ENCODE data around the gene FKBP6. TPM values are rescaled to one million over a fixed set of nuclear protein-coding genes. Genes with fewer than 3 reads are reported as not detected.
"Not testable (repeated sequence)": the region's sequence is repeated elsewhere in the genome, so short reads cannot be mapped to it uniquely, and the experiment has no call there.

The FKBP6 gene
- polyA plus RNA-seq, 1 experiment: not detected

DNA sequence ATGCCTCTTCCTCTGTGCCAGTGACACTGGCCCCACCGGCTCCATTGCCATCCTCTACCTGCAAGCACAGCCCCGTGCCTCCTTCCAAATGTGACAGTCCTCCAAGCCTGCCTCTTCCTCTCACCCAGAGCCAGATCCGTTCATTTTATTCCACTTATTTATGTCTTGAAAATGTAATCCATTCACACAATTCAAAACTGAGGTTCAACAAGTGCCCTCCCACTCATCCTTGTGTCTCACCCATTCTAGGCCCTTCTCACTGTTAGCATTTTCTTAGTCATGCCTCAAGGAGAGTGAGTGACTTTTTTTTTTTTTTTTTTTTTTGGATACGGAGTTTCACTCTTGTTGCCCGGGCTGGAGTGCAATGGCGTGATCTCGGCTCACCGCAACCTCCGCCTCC is 41.7 kb downstream of the FKBP6 start:
- Histone ChIP-seq H3K27me3 (ENCODE audit: control insufficient read depth, insufficient read depth, low read length) (no peaks in the 10 kb centered on the region; the same call in 1 of the 2 replicates), H3K36me3 (ENCODE audit: control insufficient read depth, insufficient read depth, low read length) (no peaks in the 10 kb centered on the region), H3K4me3 (ENCODE audit: low read depth, low read length) (no peak overlapping the region)
- TF ChIP-seq, protein P1, sequence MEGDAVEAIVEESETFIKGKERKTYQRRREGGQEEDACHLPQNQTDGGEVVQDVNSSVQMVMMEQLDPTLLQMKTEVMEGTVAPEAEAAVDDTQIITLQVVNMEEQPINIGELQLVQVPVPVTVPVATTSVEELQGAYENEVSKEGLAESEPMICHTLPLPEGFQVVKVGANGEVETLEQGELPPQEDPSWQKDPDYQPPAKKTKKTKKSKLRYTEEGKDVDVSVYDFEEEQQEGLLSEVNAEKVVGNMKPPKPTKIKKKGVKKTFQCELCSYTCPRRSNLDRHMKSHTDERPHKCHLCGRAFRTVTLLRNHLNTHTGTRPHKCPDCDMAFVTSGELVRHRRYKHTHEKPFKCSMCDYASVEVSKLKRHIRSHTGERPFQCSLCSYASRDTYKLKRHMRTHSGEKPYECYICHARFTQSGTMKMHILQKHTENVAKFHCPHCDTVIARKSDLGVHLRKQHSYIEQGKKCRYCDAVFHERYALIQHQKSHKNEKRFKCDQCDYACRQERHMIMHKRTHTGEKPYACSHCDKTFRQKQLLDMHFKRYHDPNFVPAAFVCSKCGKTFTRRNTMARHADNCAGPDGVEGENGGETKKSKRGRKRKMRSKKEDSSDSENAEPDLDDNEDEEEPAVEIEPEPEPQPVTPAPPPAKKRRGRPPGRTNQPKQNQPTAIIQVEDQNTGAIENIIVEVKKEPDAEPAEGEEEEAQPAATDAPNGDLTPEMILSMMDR (IDR thresholded peaks at IDR 0.05; ENCODE audit: insufficient read depth, low read depth, low read length): no peak
- CTCF ChIA-PET: no interaction called here
- POLR2A ChIA-PET: no interaction called here
- no peak for DNase-seq (ENCODE audit: low read depth)

DNA sequence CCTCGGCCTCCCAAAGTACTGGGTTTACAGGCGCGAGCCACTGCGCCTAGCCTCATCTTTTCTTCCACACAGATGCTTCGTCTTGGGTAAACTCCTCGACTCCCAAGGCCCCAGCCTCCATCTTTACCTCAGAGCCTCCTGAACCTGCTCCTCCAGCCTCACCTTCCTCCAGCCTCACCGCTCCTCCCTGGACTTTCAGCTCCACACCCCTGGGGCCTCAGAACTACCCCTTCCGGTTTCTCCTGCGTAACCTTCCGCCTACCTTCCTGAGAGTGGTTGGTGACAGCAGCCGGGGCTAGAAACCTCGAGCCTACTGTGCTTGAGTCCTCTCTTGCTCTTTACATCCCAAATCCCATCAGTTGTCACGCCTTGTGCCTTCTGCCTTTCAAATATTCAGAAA is 45.8 kb downstream of the FKBP6 start:
- TF ChIP-seq, protein P1 (IDR thresholded peaks at IDR 0.05; ENCODE audit: insufficient read depth, low read depth, low read length): no peak
- H3K36me3 ChIP-seq (ENCODE audit: control insufficient read depth, insufficient read depth, low read length): no peaks in the 10 kb centered on the region
- POLR2A ChIA-PET: no interaction called here
- DNase-seq (ENCODE audit: low read depth): no peak
- CTCF ChIA-PET: no interaction called here
- no peak overlapping the region for H3K4me3 ChIP-seq (ENCODE audit: low read depth, low read length)
- H3K27me3 ChIP-seq (ENCODE audit: control insufficient read depth, insufficient read depth, low read length): peaks cover 7% of the 10 kb centered on the region

DNA sequence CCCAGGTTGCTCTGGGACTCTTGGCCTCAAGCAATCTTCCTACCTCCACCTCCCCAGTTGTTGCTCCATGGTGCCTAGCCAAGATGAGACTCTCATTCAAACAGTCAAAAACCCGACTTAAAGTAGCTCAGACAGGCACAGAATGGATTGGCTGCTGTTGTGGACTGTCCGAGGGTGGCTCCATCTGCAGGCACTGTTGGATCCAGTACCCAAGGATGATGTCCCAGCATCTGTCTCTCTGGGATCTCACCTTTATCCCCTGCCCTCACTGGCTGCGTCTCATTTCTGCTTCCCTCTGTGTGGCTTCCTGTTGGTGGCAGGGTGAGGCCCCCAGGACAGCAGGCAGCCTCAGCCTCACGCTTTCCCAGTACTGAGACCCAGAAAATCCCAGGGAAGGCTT is 48.3 kb downstream of the FKBP6 start:
- CTCF ChIA-PET; H3K4me3 ChIP-seq (ENCODE audit: low read depth, low read length); POLR2A ChIA-PET; H3K27me3 ChIP-seq (ENCODE audit: control insufficient read depth, insufficient read depth, low read length); H3K36me3 ChIP-seq (ENCODE audit: control insufficient read depth, insufficient read depth, low read length); DNase-seq (ENCODE audit: low read depth): not testable (repeated sequence)

DNA sequence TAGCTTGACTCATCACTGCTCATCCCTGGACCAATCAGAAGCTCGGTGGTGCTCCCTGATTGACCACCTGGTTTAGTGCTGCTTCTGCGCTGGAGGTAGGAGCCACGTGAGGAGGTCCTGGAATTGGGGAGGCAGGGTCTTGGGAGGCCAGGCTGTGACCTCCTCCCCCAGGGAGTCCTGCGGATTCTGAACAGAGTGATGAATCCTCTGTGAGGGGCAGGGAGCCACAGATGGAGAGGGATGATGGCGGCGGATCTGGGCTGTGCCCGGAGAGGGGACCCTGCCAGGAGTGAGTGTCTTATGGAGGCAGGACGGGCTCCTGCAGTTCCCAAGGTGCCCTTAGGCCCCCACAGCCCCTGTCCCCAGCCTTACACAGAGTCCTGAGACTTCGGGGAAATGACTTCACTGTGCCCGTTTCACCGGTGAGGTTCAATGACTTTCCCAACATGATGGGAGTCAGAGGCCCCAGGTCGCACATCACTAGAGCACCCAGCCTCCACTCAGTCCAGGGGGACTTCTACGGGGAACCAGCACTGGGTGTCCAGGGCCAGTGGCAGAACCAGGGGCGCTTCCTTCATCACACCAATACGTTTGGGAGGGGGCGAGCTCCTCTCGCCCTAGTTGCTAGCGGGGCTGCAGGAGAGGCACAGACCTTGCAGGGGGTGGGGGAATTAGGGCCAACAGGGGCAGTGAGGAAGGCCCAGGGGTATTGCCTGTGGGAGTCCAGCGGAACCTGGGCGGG is 48.9 kb downstream of the FKBP6 start:
- no peak for DNase-seq (ENCODE audit: low read depth)

DNA sequence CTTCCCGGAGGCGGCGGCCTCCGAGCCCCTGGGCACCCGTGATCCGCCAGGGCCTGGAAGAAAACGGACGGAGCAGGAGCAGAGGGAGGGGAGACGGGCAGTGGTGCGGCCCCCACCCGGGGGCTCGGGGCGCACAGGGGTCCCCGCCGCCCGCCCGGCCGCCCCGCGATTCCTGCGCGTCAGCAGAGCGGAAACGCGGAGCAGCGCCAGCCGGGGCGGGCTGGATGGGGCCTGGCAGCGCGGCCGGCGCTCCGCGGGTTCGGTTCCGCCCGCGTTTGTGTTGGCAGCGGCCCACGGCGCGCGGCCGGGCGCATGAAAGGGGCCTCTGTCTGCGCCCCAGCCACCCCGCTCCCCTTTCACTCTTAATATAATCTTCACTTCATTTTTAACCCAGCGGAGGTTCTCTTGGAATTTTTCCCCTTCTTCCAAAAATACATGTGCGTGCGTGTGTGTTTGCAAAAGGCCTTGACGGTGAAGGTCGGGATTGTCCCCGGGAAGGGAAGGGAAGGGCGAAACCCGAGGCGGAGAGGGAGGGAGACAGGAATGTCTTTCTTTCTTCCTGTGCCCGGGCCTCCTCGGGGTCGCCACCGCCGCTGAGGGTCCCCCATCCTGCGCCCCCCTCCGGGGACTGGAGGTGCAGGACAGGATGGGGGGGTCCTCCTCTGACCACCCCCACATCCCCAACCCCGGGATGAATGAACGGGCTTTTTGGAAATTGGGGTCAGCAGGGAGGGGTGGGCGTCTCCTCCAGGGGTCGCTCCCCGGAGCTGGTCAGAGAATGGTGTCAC is 49.6 kb downstream of the FKBP6 start:
- H3K36me3 ChIP-seq (ENCODE audit: control insufficient read depth, insufficient read depth, low read length); CTCF ChIA-PET; H3K27me3 ChIP-seq (ENCODE audit: control insufficient read depth, insufficient read depth, low read length); POLR2A ChIA-PET; DNase-seq (ENCODE audit: low read depth); H3K4me3 ChIP-seq (ENCODE audit: low read depth, low read length): not testable (repeated sequence)

More for the DNA sequence above, 48.9 kb downstream of the FKBP6 start:
- CTCF ChIA-PET: no interaction called here
- H3K36me3 ChIP-seq (ENCODE audit: control insufficient read depth, insufficient read depth, low read length): no peaks in the 10 kb centered on the region
- TF ChIP-seq, protein P1 (IDR thresholded peaks at IDR 0.05; ENCODE audit: insufficient read depth, low read depth, low read length): no peak
- POLR2A ChIA-PET: no interaction called here
- peaks cover 7% of the 10 kb centered on the region for H3K27me3 ChIP-seq (ENCODE audit: control insufficient read depth, insufficient read depth, low read length)
- H3K4me3 ChIP-seq (ENCODE audit: low read depth, low read length): no peak overlapping the region

DNA sequence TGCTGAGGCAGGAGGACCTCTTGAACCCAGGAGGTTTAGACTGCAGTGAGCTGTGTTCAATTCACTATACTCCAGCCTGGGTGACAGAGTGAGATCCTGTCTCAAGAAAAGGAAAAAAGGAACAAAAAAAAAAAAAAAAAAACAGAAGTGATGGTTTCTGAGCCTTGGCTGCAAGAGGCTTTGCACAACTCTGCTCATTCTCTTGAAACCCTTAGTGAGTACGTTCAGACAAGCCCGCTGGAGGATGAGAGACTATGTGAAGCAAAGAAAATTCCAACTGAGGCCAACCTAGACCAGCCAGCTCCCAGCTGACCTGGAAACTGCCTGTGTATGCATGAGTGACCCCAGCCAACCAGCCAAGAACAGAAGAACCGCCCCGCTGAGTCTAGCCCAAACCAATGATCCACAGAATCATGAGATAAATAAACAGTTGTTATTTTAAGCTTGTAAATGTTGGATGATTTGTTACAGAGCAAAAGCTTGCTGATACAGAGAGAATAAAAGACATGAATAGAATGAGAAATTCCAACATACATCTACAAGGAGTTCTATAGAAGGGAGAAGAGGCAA is 55.1 kb downstream of the FKBP6 start:
- ChIA-PET POLR2A (no interaction called here), CTCF (no interaction called here)
- TF ChIP-seq, protein P1 (IDR thresholded peaks at IDR 0.05; ENCODE audit: insufficient read depth, low read depth, low read length): no peak
- H3K27me3 ChIP-seq (ENCODE audit: control insufficient read depth, insufficient read depth, low read length): peaks cover 2% of the 10 kb centered on the region
- no peak overlapping the region for H3K4me3 ChIP-seq (ENCODE audit: low read depth, low read length)
- no peaks in the 10 kb centered on the region for H3K36me3 ChIP-seq (ENCODE audit: control insufficient read depth, insufficient read depth, low read length)
- DNase-seq (ENCODE audit: low read depth): no peak
